Measurements from ENCODE around the gene PDCD1. TPM values are rescaled to one million over a fixed set of nuclear protein-coding genes. Genes with fewer than 3 reads are reported as not detected.

The PDCD1 gene
- total and polyA plus RNA-seq, 7 donors = 0.14 to 3.2 (median 0.67) TPM; not detected in 3

- peaks cover 0 to 8% (median 3%) of the 10 kb centered on the region in 3 donors for H3K27me3 ChIP-seq
- no peak overlapping the region for H3K4me3 ChIP-seq
- peak; percentile 59 for DNase-seq
- H3K4me1 ChIP-seq = no peaks in the 10 kb centered on the region
- 81 to 83% methylated on average over 28 of the region's 28 CpGs for WGBS, 2 donors
- intact Hi-C loops (cut with DNase I) = no loop called here
- TF ChIP-seq POLR2AphosphoS5 (IDR thresholded peaks at IDR 0.05) = no peak
- no peak for TF ChIP-seq CTCF (IDR thresholded peaks at IDR 0.05)
- no peak for TF ChIP-seq EP300 (IDR thresholded peaks at IDR 0.05)
- TF ChIP-seq POLR2A (IDR thresholded peaks at IDR 0.05) = no peak
- H3K36me3 ChIP-seq = no peaks in the 10 kb centered on the region
- H3K27ac ChIP-seq = no peak overlapping the region
- no peaks in the 10 kb centered on the region for H3K9me3 ChIP-seq
Measured at GRCh38 chr2:241810307-241811200, 48.1 kb downstream of the PDCD1 start.

- Histone ChIP-seq H3K36me3 (no peaks in the 10 kb centered on the region), H3K27ac (no peak overlapping the region), H3K27me3 (peaks cover under 1 to 8% (median 2%) of the 10 kb centered on the region in 3 donors), H3K4me1 (peaks cover 0 to 3% (median 2%) of the 10 kb centered on the region in 4 donors), H3K9me3 (no peaks in the 10 kb centered on the region), H3K4me3 (no peak overlapping the region)
- no peak for DNase-seq
- intact Hi-C loops (cut with DNase I) = no loop called here
- no peak for TF ChIP-seq EP300 (IDR thresholded peaks at IDR 0.05)
- no peak for TF ChIP-seq POLR2AphosphoS5 (IDR thresholded peaks at IDR 0.05)
- TF ChIP-seq POLR2A (IDR thresholded peaks at IDR 0.05) = no peak
- TF ChIP-seq CTCF (IDR thresholded peaks at IDR 0.05) = no peak
- WGBS, 2 donors = 64 to 82% methylated on average over 29 of the region's 29 CpGs
Measured at GRCh38 chr2:241809383-241810306, 49.0 kb downstream of the PDCD1 start.

- H3K27ac ChIP-seq = no peak within 1 kb of the TSS
- DNase-seq = no peak
Measured at GRCh38 chr2:241808721-241809382, 49.8 kb downstream of the PDCD1 start, which contains the start of gene NEU4. Gene NEU4, plus strand, starts transcription at chr2:241809193. Its CDS starts 5,292 bp downstream, at chr2:241814485.

More at GRCh38 chr2:241808721-241809382, 49.8 kb downstream of the PDCD1 start, which contains the start of gene NEU4:
- Histone ChIP-seq H3K36me3 (no peaks in the 10 kb centered on the region), H3K4me1 (peaks cover 0 to 11% (median 8%) of the 10 kb centered on the region in 4 donors), H3K27me3 (peaks cover 9 to 14% (median 9%) of the 10 kb centered on the region in 3 donors), H3K4me3 (no peak within 1 kb of the TSS), H3K9me3 (no peaks in the 10 kb centered on the region)
- 31 to 79% methylated on average over 31 of the region's 31 CpGs for WGBS, 2 donors
- no peak for TF ChIP-seq CTCF (IDR thresholded peaks at IDR 0.05)
- no peak for TF ChIP-seq EP300 (IDR thresholded peaks at IDR 0.05)
- no peak for TF ChIP-seq POLR2AphosphoS5 (IDR thresholded peaks at IDR 0.05)
- TF ChIP-seq POLR2A (IDR thresholded peaks at IDR 0.05) = peak in 1 of 2 donors; percentile 21
- intact Hi-C loops (cut with DNase I) = no loop called here

Data from sigmoid colon (tissue), 7 donors.